ENCODE data around the gene TAAR6. TPM values are rescaled to one million over a fixed set of nuclear protein-coding genes. Genes with fewer than 3 reads are reported as not detected.

TAAR6 gene
- total and polyA plus RNA-seq, 2 of the 4 experiments (the other 2 are of a cell fraction), result not detected

GRCh38 chr6:132571774-132572173 is 1.7 kb downstream of the TAAR6 start:
- Histone ChIP-seq H3K4me1 (ENCODE audit: control insufficient read depth, insufficient read depth, low read length) (no peaks in the 10 kb centered on the region), H3K79me1 (ENCODE audit: low read depth in 1 of 2, low read length in 2 of 2) (no peaks in the 10 kb centered on the region), H3K18ac (ENCODE audit: low read depth, low read length) (no peak overlapping the region), H3K4me2 (ENCODE audit: low read depth, low read length) (no peak overlapping the region), H3K27me3 (ENCODE audit: control insufficient read depth, insufficient read depth, low read length) (peaks cover 36% of the 10 kb centered on the region), H4K20me1 (ENCODE audit: insufficient read depth, low read length) (no peaks in the 10 kb centered on the region), H3K27ac (ENCODE audit: insufficient read depth, low read length) (no peak overlapping the region), H2AFZ (replicated peaks; ENCODE audit: low read length, poor library complexity) (no peak overlapping the region), H4K8ac (ENCODE audit: low read depth in 2 of 2, low read length in 2 of 2) (no peak overlapping the region), H3K9ac (ENCODE audit: low read depth, low read length) (no peak overlapping the region), H3K4me3 (ENCODE audit: insufficient read depth, low read depth, low read length) (no peak overlapping the region), H3K23ac (ENCODE audit: low read depth, low read length) (no peak overlapping the region), H2BK15ac (ENCODE audit: low read depth, low read length) (no peak overlapping the region), H4K5ac (ENCODE audit: low read depth, low read length) (no peak overlapping the region), H3K14ac (replicated peaks; ENCODE audit: low read depth, low read length) (no peak overlapping the region), H2BK120ac (ENCODE audit: low read depth, low read length) (no peak overlapping the region), H2AK5ac (ENCODE audit: low read depth, low read length) (no peak overlapping the region), H3K36me3 (ENCODE audit: control insufficient read depth, insufficient read depth, low read length) (no peaks in the 10 kb centered on the region), H3K4ac (ENCODE audit: low read depth, low read length) (no peak overlapping the region), H4K91ac (ENCODE audit: insufficient read depth, low read depth, low read length) (no peak overlapping the region), H3K9me1 (ENCODE audit: insufficient read depth, low read length) (no peaks in the 10 kb centered on the region), H3K9me3 (ENCODE audit: control insufficient read depth, insufficient read depth, low read length) (no peaks in the 10 kb centered on the region), H2BK20ac (ENCODE audit: low read depth, low read length) (no peak overlapping the region), H2BK5ac (ENCODE audit: low read depth, low read length, poor library complexity, severe bottlenecking) (no peak overlapping the region), H3K56ac (ENCODE audit: extremely low read depth, insufficient read depth, low read length) (no peak overlapping the region), H2AK9ac (replicated peaks; ENCODE audit: low read depth, low read length, poor library complexity) (no peak overlapping the region)
- dilution Hi-C loops (cut with HindIII; ENCODE audit: low sequenced_read_pairs, unreplicated experiment), result no loop called here
- in situ Hi-C loops (cut with MboI; ENCODE audit: low sequenced_read_pairs), result no loop called here
- no peak for ATAC-seq (ENCODE audit: low read depth)
- TF ChIP-seq MXI1 (IDR thresholded peaks at IDR 0.05; ENCODE audit: borderline replicate concordance, low read depth, low read length), result no peak
- TF ChIP-seq MAZ (IDR thresholded peaks at IDR 0.05; ENCODE audit: borderline replicate concordance, low read depth, low read length), result no peak
- no peak for TF ChIP-seq CTCF (conservative IDR thresholded peaks at IDR 0.05; ENCODE audit: low read depth, low read length)
- TF ChIP-seq, protein P1, sequence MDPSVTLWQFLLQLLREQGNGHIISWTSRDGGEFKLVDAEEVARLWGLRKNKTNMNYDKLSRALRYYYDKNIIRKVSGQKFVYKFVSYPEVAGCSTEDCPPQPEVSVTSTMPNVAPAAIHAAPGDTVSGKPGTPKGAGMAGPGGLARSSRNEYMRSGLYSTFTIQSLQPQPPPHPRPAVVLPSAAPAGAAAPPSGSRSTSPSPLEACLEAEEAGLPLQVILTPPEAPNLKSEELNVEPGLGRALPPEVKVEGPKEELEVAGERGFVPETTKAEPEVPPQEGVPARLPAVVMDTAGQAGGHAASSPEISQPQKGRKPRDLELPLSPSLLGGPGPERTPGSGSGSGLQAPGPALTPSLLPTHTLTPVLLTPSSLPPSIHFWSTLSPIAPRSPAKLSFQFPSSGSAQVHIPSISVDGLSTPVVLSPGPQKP (IDR thresholded peaks at IDR 0.05; ENCODE audit: borderline replicate concordance, low read depth, low read length), result no peak
- TF ChIP-seq POLR2A (IDR thresholded peaks at IDR 0.05; ENCODE audit: low read depth, low read length), result no peak
- TF ChIP-seq, protein P2, sequence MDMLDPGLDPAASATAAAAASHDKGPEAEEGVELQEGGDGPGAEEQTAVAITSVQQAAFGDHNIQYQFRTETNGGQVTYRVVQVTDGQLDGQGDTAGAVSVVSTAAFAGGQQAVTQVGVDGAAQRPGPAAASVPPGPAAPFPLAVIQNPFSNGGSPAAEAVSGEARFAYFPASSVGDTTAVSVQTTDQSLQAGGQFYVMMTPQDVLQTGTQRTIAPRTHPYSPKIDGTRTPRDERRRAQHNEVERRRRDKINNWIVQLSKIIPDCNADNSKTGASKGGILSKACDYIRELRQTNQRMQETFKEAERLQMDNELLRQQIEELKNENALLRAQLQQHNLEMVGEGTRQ (IDR thresholded peaks at IDR 0.05; ENCODE audit: low read depth, low read length), result no peak
- no peak for TF ChIP-seq BHLHE40 (IDR thresholded peaks at IDR 0.05; ENCODE audit: low read depth, low read length)
- no peak for TF ChIP-seq RAD21 (IDR thresholded peaks at IDR 0.05; ENCODE audit: low read length)
- no peak for TF ChIP-seq CEBPB (IDR thresholded peaks at IDR 0.05; ENCODE audit: low read depth, low read length)
- no peak for TF ChIP-seq MAFK (IDR thresholded peaks at IDR 0.05; ENCODE audit: low read depth, low read length)
- no peak for TF ChIP-seq RCOR1 (IDR thresholded peaks at IDR 0.05; ENCODE audit: insufficient replicate concordance, low read length)
- no peak for TF ChIP-seq FOS (IDR thresholded peaks at IDR 0.05; ENCODE audit: low read depth, low read length)
- no peak for TF ChIP-seq RFX5 (IDR thresholded peaks at IDR 0.05; ENCODE audit: low read depth, low read length)
- TF ChIP-seq CHD1 (IDR thresholded peaks at IDR 0.05; ENCODE audit: low read depth, low read length), result no peak
- intact Hi-C loops (cut with micrococcal nuclease), result no loop called here
- ChIA-PET CTCF (no interaction called here), POLR2A (ENCODE audit: unreplicated experiment) (no interaction called here)
- no TSS peak for BruUV-seq (replicated peaks)
- DNase-seq, result no peak
